ENCODE results near the gene DNA2.
"Not testable (repeated sequence)": the region's sequence is repeated elsewhere in the genome, so short reads cannot be mapped to it uniquely, and the experiment has no call there.

DNA2 gene

DNA sequence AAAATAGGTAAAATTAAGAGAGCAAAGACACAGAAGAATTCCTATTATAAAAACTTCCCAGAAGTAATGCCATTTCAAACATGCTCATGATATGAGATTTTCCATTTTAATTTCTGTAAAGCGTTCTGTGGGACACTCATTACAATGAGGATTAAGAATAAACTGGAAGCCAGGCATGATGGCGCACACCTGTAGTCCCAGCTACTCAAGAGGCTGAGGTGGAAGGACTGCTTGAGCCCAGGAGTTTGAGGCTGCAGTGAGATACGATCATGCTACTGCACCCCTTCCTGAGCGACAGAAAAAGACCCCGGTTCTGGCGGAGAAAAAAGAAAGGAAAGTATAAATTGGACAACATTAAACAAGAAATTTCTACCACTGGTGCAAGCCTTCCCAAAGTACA, 1.5 kb downstream of the DNA2 start:
- Mint-ChIP-seq H3K27ac (no peak overlapping the region), H3K4me3 (peak overlapping the region; percentile 95)

GRCh38 chr10:68469838-68470237, 1.9 kb downstream of the DNA2 start:
- Mint-ChIP-seq H3K36me3 (no peaks in the 10 kb centered on the region), H3K4me1 (peaks cover 23% of the 10 kb centered on the region), H3K27me3 (no peaks in the 10 kb centered on the region), H3K9me3 (no peaks in the 10 kb centered on the region), H3K4me3 (no peak overlapping the region), H3K27ac (no peak overlapping the region)

More for the DNA sequence above, 1.5 kb downstream of the DNA2 start:
- Mint-ChIP-seq H3K36me3 (no peaks in the 10 kb centered on the region), H3K9me3 (no peaks in the 10 kb centered on the region), H3K27me3 (no peaks in the 10 kb centered on the region), H3K4me1 (peaks cover 23% of the 10 kb centered on the region)

GRCh38 chr10:68464729-68465128, 7.0 kb downstream of the DNA2 start:
- not testable (repeated sequence) for H3K36me3 Mint-ChIP-seq, H3K4me3 Mint-ChIP-seq, H3K9me3 Mint-ChIP-seq, H3K27ac Mint-ChIP-seq, H3K27me3 Mint-ChIP-seq, H3K4me1 Mint-ChIP-seq

DNA sequence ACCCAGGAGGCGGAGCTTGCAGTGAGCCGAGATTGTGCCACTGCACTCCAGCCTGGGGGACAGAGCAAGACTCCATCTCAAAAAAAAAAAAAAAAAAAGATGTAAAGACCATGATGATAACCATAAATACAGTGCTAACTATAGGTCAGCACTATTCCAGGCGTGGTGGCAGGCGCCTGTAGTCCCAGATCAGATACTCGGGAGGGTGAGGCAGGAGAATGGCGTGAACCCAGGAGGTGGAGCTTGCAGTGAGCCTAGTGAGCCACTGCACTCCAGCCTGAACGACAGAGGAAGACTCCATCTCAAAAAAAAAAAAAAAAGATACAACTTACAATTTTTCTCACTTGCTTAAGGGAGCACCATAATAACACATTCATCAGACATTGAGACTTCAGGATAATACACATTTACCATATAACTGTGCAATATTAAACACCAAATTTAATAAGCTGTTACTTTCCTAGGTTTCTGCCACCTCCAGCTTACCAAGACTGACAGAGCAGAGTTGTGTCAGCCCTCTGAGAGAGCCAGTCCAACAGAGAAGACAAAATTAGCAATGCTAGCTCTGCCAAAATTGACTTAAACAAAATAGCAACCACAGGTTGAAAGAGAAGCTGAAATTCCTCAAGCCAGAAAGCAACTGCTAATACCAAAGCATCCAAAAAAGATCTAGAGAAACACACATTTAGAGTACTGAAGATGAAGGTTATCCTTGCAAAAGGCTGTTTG, 8.2 kb downstream of the DNA2 start:
- Mint-ChIP-seq H3K27me3 (no peaks in the 10 kb centered on the region), H3K27ac (no peak overlapping the region), H3K4me1 (no peaks in the 10 kb centered on the region), H3K4me3 (no peak overlapping the region), H3K36me3 (peaks cover 2% of the 10 kb centered on the region), H3K9me3 (no peaks in the 10 kb centered on the region)

DNA sequence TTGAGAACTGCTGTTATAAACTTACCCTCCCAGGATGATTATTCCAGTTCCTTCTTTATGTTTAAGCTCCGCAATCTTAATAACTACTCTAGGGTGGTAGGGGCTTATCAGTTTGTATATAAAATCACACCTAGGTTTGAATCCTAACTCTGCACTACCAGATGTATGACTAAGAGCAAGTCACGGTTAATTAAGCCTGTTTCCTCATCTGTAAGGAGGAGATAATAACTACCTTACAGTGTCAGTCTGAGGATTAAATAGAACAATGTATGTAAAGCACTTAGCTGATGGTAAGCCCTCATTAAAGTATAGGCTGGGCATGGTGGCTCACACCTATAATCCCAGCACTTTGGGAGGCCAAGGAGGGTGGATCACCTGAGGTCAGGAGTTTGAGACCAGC, 9.2 kb downstream of the DNA2 start:
- Mint-ChIP-seq H3K4me3 (no peak overlapping the region), H3K9me3 (no peaks in the 10 kb centered on the region), H3K27me3 (no peaks in the 10 kb centered on the region), H3K4me1 (no peaks in the 10 kb centered on the region), H3K36me3 (peaks cover 4% of the 10 kb centered on the region), H3K27ac (no peak overlapping the region)

GRCh38 chr10:68461032-68461431, 10.7 kb downstream of the DNA2 start:
- H3K27me3 Mint-ChIP-seq = no peaks in the 10 kb centered on the region
- H3K27ac Mint-ChIP-seq = no peak overlapping the region
- H3K36me3 Mint-ChIP-seq = peaks cover 7% of the 10 kb centered on the region
- no peaks in the 10 kb centered on the region for H3K9me3 Mint-ChIP-seq
- H3K4me3 Mint-ChIP-seq = no peak overlapping the region
- no peaks in the 10 kb centered on the region for H3K4me1 Mint-ChIP-seq

DNA sequence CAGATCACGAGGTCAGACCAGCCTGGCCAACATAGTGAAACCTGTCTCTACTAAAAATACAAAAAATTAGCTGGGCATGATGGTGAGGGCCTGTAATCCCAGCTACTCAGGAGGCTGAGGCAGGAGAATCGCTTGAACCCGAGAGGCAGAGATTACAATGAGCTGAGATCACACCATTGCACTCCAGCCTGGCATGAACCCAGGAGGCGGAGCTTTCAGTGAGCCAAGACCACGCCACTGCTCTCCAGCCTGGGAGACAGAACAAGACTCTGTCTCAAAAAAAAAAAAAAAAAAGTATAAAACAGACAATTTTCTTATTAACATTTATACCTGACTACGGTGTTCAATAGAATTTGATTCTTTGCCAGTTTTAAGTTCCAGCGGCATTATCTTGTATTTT, 22.1 kb downstream of the DNA2 start:
- H3K4me3 Mint-ChIP-seq, H3K9me3 Mint-ChIP-seq, H3K27ac Mint-ChIP-seq, H3K27me3 Mint-ChIP-seq, H3K36me3 Mint-ChIP-seq, H3K4me1 Mint-ChIP-seq: not testable (repeated sequence)

GRCh38 chr10:68446179-68446578, 25.6 kb downstream of the DNA2 start:
- H3K4me3 Mint-ChIP-seq = no peak overlapping the region
- peaks cover 3% of the 10 kb centered on the region for H3K36me3 Mint-ChIP-seq
- no peak overlapping the region for H3K27ac Mint-ChIP-seq
- H3K27me3 Mint-ChIP-seq = no peaks in the 10 kb centered on the region
- H3K9me3 Mint-ChIP-seq = no peaks in the 10 kb centered on the region
- no peaks in the 10 kb centered on the region for H3K4me1 Mint-ChIP-seq

- H3K4me3 Mint-ChIP-seq = no peak overlapping the region
- no peaks in the 10 kb centered on the region for H3K27me3 Mint-ChIP-seq
- no peaks in the 10 kb centered on the region for H3K9me3 Mint-ChIP-seq
- no peaks in the 10 kb centered on the region for H3K36me3 Mint-ChIP-seq
- H3K27ac Mint-ChIP-seq = no peak overlapping the region
- no peaks in the 10 kb centered on the region for H3K4me1 Mint-ChIP-seq
These were observed 28.8 kb downstream of the DNA2 start for GRCh38 chr10:68442971-68443370.

DNA sequence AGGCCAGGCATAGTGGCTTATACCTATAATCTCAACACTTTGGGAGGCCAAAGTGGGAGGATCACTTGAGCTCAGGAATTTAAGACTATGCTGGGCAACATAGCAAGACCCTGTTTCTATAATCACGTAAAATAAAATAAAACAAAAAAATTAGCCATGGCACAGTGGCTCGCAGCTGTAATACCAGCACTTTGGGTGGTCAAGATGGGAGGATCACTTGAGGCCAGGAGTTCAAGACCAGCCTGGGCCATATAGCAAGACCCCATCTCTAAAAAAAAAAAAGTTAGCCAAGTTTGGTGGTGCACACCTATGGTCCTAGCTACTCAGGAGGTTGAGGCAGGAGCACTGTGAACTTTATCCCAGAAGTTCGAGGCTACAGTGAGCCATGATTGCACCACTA, 30.9 kb downstream of the DNA2 start:
- H3K9me3 Mint-ChIP-seq = no peaks in the 10 kb centered on the region
- H3K36me3 Mint-ChIP-seq = no peaks in the 10 kb centered on the region
- H3K27ac Mint-ChIP-seq = no peak overlapping the region
- no peak overlapping the region for H3K4me3 Mint-ChIP-seq
- H3K27me3 Mint-ChIP-seq = no peaks in the 10 kb centered on the region
- no peaks in the 10 kb centered on the region for H3K4me1 Mint-ChIP-seq

DNA sequence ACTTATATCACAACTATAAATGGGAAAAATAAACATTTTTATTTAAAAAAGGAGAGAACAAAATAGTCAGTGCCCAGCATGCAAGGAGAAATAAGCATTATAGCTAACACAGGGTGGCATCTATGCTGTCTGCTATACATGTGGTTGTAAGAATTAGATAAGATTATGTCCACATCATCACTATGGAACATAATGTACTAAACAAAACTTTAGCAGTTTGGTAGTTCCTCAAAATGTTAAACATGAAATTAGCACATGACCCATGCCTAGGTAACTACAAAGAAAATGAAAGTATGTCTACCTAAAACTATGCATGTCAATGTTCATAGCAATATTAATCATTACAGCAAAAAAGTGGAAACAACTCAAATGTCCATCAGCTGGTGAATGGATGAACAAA, 36.0 kb downstream of the DNA2 start:
- H3K4me3 Mint-ChIP-seq = no peak overlapping the region
- H3K4me1 Mint-ChIP-seq = no peaks in the 10 kb centered on the region
- no peak overlapping the region for H3K27ac Mint-ChIP-seq
- no peaks in the 10 kb centered on the region for H3K9me3 Mint-ChIP-seq
- no peaks in the 10 kb centered on the region for H3K27me3 Mint-ChIP-seq
- no peaks in the 10 kb centered on the region for H3K36me3 Mint-ChIP-seq

DNA sequence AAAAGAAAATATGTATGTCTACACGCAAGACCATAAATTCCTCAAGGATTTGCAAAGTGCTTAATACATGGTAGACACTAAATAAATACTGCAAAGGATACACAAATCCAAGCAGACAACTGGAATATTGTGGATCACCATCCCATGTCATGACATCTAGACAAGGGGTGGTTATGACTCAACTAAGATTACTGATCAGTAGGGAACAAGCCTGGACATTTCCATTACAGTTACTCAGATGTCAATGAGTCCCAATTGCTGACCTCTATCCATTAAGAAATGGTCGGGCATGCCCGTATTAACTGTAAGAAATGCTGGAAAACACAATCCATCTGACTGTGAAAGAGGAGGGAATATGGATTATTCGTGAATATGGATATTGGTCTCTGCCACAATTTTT, 37.1 kb downstream of the DNA2 start:
- H3K27me3 Mint-ChIP-seq = no peaks in the 10 kb centered on the region
- no peak overlapping the region for H3K27ac Mint-ChIP-seq
- H3K36me3 Mint-ChIP-seq = peaks cover 2% of the 10 kb centered on the region
- H3K4me3 Mint-ChIP-seq = no peak overlapping the region
- H3K4me1 Mint-ChIP-seq = no peaks in the 10 kb centered on the region
- H3K9me3 Mint-ChIP-seq = no peaks in the 10 kb centered on the region

- H3K4me3 Mint-ChIP-seq = no peak overlapping the region
- no peaks in the 10 kb centered on the region for H3K9me3 Mint-ChIP-seq
- H3K36me3 Mint-ChIP-seq = peaks cover 6% of the 10 kb centered on the region
- no peaks in the 10 kb centered on the region for H3K27me3 Mint-ChIP-seq
- peaks cover 6% of the 10 kb centered on the region for H3K4me1 Mint-ChIP-seq
- H3K27ac Mint-ChIP-seq = no peak overlapping the region
These were observed 43.2 kb downstream of the DNA2 start for GRCh38 chr10:68428396-68429104.

DNA sequence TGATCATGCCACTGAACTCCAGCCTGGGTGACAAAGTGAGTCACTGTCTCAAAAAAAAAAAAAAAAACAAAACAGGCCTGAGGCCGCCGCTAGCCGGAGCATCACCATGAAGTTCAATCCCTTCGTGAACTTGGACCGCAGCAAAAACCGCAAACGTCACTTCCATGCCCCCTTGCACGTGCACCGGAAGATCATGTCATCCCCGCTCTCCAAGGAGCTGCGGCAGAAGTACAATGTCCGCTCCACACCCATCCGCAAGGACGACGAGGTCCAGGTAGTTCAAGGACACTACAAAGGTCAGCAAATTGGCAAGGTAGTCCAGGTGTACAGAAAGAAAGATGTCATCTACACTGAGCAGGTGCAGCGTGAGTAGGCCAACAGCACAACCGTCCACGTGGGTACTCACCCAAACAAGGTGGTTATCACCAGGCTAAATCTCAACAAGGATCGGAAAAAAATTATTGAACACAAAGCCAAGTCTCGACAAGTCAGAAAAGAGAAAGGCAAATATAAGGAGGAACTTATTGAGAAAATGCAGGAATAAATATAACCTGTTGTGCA, 47.2 kb downstream of the DNA2 start:
- Mint-ChIP-seq H3K27me3 (no peaks in the 10 kb centered on the region), H3K27ac (no peak overlapping the region), H3K4me1 (peaks cover 11% of the 10 kb centered on the region), H3K4me3 (no peak overlapping the region), H3K9me3 (no peaks in the 10 kb centered on the region), H3K36me3 (peaks cover 4% of the 10 kb centered on the region)

- Mint-ChIP-seq H3K27me3 (no peaks in the 10 kb centered on the region), H3K27ac (peak overlapping the region; percentile 62), H3K9me3 (no peaks in the 10 kb centered on the region), H3K4me3 (peak overlapping the region; percentile 34), H3K36me3 (peaks cover 4% of the 10 kb centered on the region), H3K4me1 (peaks cover 11% of the 10 kb centered on the region)
These were observed 48.3 kb downstream of the DNA2 start for GRCh38 chr10:68423522-68423921.

DNA sequence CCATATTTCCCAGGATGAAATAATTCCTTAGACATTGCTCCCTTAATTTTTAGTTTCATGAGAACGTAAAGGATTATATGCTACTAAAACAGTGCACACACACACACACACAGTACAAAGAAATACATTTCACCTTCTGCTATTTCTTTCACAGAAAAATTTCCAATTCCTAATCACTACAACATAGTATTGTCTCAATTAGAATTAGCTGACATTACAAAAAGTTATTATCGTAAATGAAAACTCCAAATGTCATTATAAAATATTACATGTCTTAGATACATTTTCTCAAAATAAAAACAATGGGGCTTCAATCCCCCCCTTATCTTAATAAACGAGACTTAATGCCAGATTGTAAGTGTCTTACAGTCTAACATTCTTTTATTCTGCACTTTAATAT, 52.4 kb downstream of the DNA2 start:
- peaks cover 6% of the 10 kb centered on the region for H3K36me3 Mint-ChIP-seq
- peaks cover 11% of the 10 kb centered on the region for H3K4me1 Mint-ChIP-seq
- H3K27me3 Mint-ChIP-seq = no peaks in the 10 kb centered on the region
- no peaks in the 10 kb centered on the region for H3K9me3 Mint-ChIP-seq
- no peak overlapping the region for H3K4me3 Mint-ChIP-seq
- H3K27ac Mint-ChIP-seq = no peak overlapping the region

All from activated naive CD4-positive, alpha-beta T cell treated with anti-CD3 and anti-CD28 coated beads, Interleukin-2, amount 50 U/mL, for 24 hours (primary cell).